ENCODE data around the gene ANKRD26. TPM values are rescaled to one million over a fixed set of nuclear protein-coding genes. Genes with fewer than 3 reads are reported as not detected.
"Not testable (repeated sequence)": the region's sequence is repeated elsewhere in the genome, so short reads cannot be mapped to it uniquely, and the experiment has no call there.

The ANKRD26 gene
- total RNA-seq, 2 experiments from 2014 or later: 4.6 to 6.6 TPM

GRCh38 chr10:27072436-27073114 is 27.7 kb downstream of the ANKRD26 start:
- H3K4me1 Mint-ChIP-seq (ENCODE audit: low read depth): peaks cover 16% of the 10 kb centered on the region
- intact Hi-C loops (cut with micrococcal nuclease): no loop called here
- H3K9me3 Mint-ChIP-seq: no peaks in the 10 kb centered on the region
- CTCF ChIA-PET: no interaction called here
- DNase-seq: no peak
- no peak overlapping the region for H3K4me3 Mint-ChIP-seq
- no peak overlapping the region for H3K27ac Mint-ChIP-seq
- H3K36me3 Mint-ChIP-seq (ENCODE audit: low read depth): peaks cover 43% of the 10 kb centered on the region
- no peaks in the 10 kb centered on the region for H3K27me3 Mint-ChIP-seq (ENCODE audit: low read depth)

DNA sequence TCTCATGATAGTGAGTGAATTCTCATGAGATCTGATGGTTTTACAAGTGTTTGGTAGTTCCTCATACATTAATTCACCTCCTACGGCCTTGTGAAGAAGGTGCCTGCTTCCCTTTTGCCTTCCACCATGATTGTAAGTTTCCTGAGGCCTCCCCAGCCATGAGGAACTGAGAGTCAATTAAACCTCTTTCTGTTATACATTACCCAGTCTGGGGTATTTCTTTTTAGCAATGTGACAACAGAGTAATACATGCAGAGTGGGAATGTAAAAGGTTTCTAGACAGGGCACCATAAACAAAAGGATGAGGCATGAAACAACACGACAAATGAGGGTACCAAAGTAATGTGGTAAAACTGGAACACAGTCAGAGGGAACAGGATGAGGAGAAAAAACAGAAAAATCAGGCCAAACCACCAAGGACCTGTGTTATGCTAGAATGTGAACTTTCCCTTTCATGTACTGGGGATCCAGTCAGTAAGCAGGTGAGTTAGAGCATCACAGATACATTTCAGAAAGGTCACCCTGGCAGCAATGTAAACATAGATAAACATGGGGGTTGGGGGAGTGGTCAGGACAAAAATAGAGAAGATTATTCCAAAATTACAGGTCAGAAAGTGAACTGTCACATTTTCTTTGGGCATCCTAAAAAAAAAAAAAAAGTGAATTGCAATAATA is 31.9 kb downstream of the ANKRD26 start:
- H3K36me3 Mint-ChIP-seq (ENCODE audit: low read depth): peaks cover 25% of the 10 kb centered on the region
- no peak for DNase-seq
- H3K27me3 Mint-ChIP-seq (ENCODE audit: low read depth): no peaks in the 10 kb centered on the region
- CTCF ChIA-PET: no interaction called here
- intact Hi-C loops (cut with micrococcal nuclease): no loop called here
- no peak overlapping the region for H3K4me3 Mint-ChIP-seq
- H3K4me1 Mint-ChIP-seq (ENCODE audit: low read depth): no peaks in the 10 kb centered on the region
- no peak overlapping the region for H3K27ac Mint-ChIP-seq
- no peaks in the 10 kb centered on the region for H3K9me3 Mint-ChIP-seq

- Mint-ChIP-seq H3K27me3 (ENCODE audit: low read depth) (no peaks in the 10 kb centered on the region), H3K4me1 (ENCODE audit: low read depth) (no peaks in the 10 kb centered on the region), H3K27ac (no peak overlapping the region), H3K9me3 (no peaks in the 10 kb centered on the region), H3K36me3 (ENCODE audit: low read depth) (peaks cover 27% of the 10 kb centered on the region), H3K4me3 (no peak overlapping the region)
- CTCF ChIA-PET: no interaction called here
- intact Hi-C loops (cut with micrococcal nuclease): no loop called here
- DNase-seq: no peak
These were observed 35.2 kb downstream of the ANKRD26 start for GRCh38 chr10:27065084-27065483.

DNA sequence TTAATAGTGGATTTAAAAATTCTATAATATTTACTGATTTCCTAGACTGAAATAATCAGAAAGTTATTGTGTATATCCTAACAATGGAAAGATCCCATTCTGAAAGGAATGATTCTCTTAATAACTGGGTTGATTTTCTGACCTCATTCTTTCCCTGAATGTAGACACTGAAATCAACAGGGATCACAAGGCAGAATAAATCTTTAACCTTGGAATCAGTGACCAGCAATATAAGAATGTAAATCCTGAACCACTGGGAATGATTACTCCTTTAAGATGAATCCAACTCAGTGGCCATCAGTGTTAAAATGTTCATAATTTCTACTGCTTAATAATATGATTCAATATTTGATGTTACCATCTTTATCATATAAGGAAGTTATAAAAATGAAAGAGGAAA is 47.6 kb downstream of the ANKRD26 start:
- no peaks in the 10 kb centered on the region for H3K27me3 Mint-ChIP-seq (ENCODE audit: low read depth)
- H3K4me3 Mint-ChIP-seq: no peak overlapping the region
- no peaks in the 10 kb centered on the region for H3K4me1 Mint-ChIP-seq (ENCODE audit: low read depth)
- no peak overlapping the region for H3K27ac Mint-ChIP-seq
- H3K9me3 Mint-ChIP-seq: no peaks in the 10 kb centered on the region
- H3K36me3 Mint-ChIP-seq (ENCODE audit: low read depth): peaks cover 6% of the 10 kb centered on the region
- CTCF ChIA-PET: no interaction called here
- intact Hi-C loops (cut with micrococcal nuclease): no loop called here
- DNase-seq: no peak

DNA sequence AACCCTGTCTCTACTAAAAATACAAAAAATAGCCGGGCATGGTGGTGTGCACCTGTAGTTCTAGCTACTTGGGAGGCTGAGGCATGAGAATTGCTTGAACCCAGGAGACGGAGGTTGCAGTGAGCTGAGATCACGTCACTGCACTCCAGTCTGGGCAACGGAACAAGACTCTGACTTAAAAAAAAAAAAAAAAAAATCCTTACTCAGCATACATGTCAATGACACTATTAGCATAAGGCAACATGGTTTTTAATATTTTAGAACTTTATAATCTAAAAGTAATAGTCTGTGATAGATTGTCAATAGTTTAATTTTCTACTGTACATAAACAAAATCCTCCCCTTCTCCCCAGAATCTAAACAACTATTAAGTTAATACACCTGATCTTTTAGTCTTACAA is 55.0 kb downstream of the ANKRD26 start:
- H3K4me3 Mint-ChIP-seq; DNase-seq; H3K27ac Mint-ChIP-seq; intact Hi-C loops (cut with micrococcal nuclease); H3K27me3 Mint-ChIP-seq (ENCODE audit: low read depth); H3K4me1 Mint-ChIP-seq (ENCODE audit: low read depth); H3K9me3 Mint-ChIP-seq: not testable (repeated sequence)
- CTCF ChIA-PET: interaction anchor here (0.6 kb wide), 1 partner anchor 26 kb away, joined by 3 read pairs; no protein-coding TSS in a partner anchor
- peaks cover 21% of the 10 kb centered on the region for H3K36me3 Mint-ChIP-seq (ENCODE audit: low read depth)

- Mint-ChIP-seq H3K27me3 (ENCODE audit: low read depth) (no peaks in the 10 kb centered on the region), H3K36me3 (ENCODE audit: low read depth) (peaks cover 20% of the 10 kb centered on the region), H3K4me1 (ENCODE audit: low read depth) (no peaks in the 10 kb centered on the region), H3K27ac (no peak overlapping the region), H3K9me3 (no peaks in the 10 kb centered on the region), H3K4me3 (no peak overlapping the region)
- intact Hi-C loops (cut with micrococcal nuclease): no loop called here
- CTCF ChIA-PET: no interaction called here
- no peak for DNase-seq
These were observed 59.1 kb downstream of the ANKRD26 start for GRCh38 chr10:27041196-27041595.

GRCh38 chr10:27038168-27038567 is 62.1 kb downstream of the ANKRD26 start:
- H3K4me3 Mint-ChIP-seq: no peak overlapping the region
- H3K27me3 Mint-ChIP-seq (ENCODE audit: low read depth): no peaks in the 10 kb centered on the region
- intact Hi-C loops (cut with micrococcal nuclease): no loop called here
- H3K27ac Mint-ChIP-seq: no peak overlapping the region
- DNase-seq: no peak
- peaks cover 10% of the 10 kb centered on the region for H3K4me1 Mint-ChIP-seq (ENCODE audit: low read depth)
- H3K36me3 Mint-ChIP-seq (ENCODE audit: low read depth): peaks cover 15% of the 10 kb centered on the region
- CTCF ChIA-PET: no interaction called here
- no peaks in the 10 kb centered on the region for H3K9me3 Mint-ChIP-seq

DNA sequence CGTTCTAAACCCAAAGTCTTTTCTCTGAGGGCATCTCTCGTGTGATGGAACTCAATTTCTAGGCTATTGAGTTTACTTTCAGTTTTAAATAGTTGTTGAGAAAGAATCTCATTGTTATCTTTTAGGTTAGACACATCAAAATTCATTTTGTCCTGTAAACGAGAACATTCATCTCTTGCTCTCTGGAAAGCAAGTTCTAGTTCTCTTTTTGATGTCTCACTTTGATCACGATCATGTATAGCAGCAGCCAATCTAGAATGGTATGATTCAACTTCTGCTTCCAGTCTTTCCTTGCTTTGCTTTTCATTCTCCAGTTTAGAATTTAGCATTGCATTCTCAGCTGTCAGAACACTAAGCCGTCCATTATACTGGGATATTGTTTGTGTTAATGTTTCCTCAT is 65.1 kb downstream of the ANKRD26 start:
- Mint-ChIP-seq H3K36me3 (ENCODE audit: low read depth) (peaks cover 9% of the 10 kb centered on the region), H3K27ac (no peak overlapping the region), H3K27me3 (ENCODE audit: low read depth) (no peaks in the 10 kb centered on the region), H3K4me1 (ENCODE audit: low read depth) (peaks cover 10% of the 10 kb centered on the region), H3K4me3 (peak overlapping the region; percentile 25), H3K9me3 (no peaks in the 10 kb centered on the region)
- CTCF ChIA-PET: no interaction called here
- intact Hi-C loops (cut with micrococcal nuclease): loop anchor here (2.0 kb wide), 1 partner anchor 66 kb away; the partner anchor contains the start of gene ANKRD26
- DNase-seq: no peak

DNA sequence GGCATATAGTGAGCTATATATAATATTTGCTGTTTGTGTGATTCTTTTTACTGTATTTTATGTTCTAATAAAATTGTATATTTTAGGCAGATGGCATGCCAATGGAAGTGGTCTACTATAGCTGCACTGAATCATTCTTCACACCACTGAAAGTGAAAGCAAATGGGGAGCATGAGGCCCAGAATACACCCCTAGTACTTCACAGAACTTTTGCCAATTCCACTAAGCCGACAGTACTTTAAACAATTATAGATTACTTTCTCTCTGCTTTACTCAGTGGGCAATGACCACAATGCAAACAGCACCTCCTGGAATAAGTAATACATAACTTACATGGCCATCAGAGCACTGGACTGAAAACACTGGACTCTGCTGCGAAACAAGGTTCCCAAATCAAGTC is 70.2 kb downstream of the ANKRD26 start:
- H3K27me3 Mint-ChIP-seq (ENCODE audit: low read depth): no peaks in the 10 kb centered on the region
- no peaks in the 10 kb centered on the region for H3K9me3 Mint-ChIP-seq
- no peak for DNase-seq

GRCh38 chr10:27022048-27022447 is 78.2 kb downstream of the ANKRD26 start:
- Mint-ChIP-seq H3K27me3 (ENCODE audit: low read depth) (no peaks in the 10 kb centered on the region), H3K27ac (no peak overlapping the region), H3K4me3 (no peak overlapping the region), H3K9me3 (no peaks in the 10 kb centered on the region), H3K4me1 (ENCODE audit: low read depth) (peaks cover 10% of the 10 kb centered on the region), H3K36me3 (ENCODE audit: low read depth) (peaks cover 16% of the 10 kb centered on the region)
- DNase-seq: no peak
- CTCF ChIA-PET: no interaction called here
- intact Hi-C loops (cut with micrococcal nuclease): loop anchor here (2.0 to 10.0 kb wide), 3 partner anchors 79 to 327 kb away; partner anchors contain the start of genes ANKRD26, PDSS1 and YME1L1

More for the DNA sequence above, 70.2 kb downstream of the ANKRD26 start:
- peaks cover 6% of the 10 kb centered on the region for H3K4me1 Mint-ChIP-seq (ENCODE audit: low read depth)
- peaks cover 10% of the 10 kb centered on the region for H3K36me3 Mint-ChIP-seq (ENCODE audit: low read depth)
- intact Hi-C loops (cut with micrococcal nuclease): no loop called here
- CTCF ChIA-PET: no interaction called here
- H3K27ac Mint-ChIP-seq: no peak overlapping the region
- H3K4me3 Mint-ChIP-seq: no peak overlapping the region

DNA sequence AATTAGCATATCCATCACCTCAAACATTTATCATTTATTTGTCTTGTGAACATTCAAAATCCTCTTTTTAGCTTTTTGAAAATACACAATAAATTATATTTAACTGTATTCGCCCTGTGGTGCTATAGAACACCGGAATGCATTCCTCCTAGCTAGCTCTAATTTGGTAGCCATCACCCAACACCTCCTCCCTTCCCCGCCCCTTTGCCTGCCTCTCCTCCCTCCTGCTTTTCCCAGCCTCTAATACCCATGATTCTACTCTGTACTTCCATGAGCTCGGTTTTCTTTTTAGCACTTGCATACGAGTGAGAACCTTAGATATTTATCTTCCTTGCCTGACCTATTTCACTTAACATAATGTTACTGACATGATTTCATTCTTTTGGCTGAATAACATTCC is 80.1 kb downstream of the ANKRD26 start:
- no peak overlapping the region for H3K27ac Mint-ChIP-seq
- peaks cover 10% of the 10 kb centered on the region for H3K4me1 Mint-ChIP-seq (ENCODE audit: low read depth)
- no peaks in the 10 kb centered on the region for H3K27me3 Mint-ChIP-seq (ENCODE audit: low read depth)
- intact Hi-C loops (cut with micrococcal nuclease): loop anchor here (5.0 to 10.0 kb wide), 2 partner anchors 132 to 325 kb away; partner anchors contain the start of genes PDSS1 and YME1L1
- CTCF ChIA-PET: interaction anchor here (0.5 kb wide), 1 partner anchor 259 kb away, joined by 3 read pairs; no protein-coding TSS in a partner anchor
- no peak overlapping the region for H3K4me3 Mint-ChIP-seq
- no peaks in the 10 kb centered on the region for H3K9me3 Mint-ChIP-seq
- H3K36me3 Mint-ChIP-seq (ENCODE audit: low read depth): peaks cover 14% of the 10 kb centered on the region
- DNase-seq: no peak

- H3K27me3 Mint-ChIP-seq (ENCODE audit: low read depth): no peaks in the 10 kb centered on the region
- H3K27ac Mint-ChIP-seq: no peak overlapping the region
- CTCF ChIA-PET: interaction anchor here (0.6 kb wide), 1 partner anchor 26 kb away, joined by 3 read pairs; no protein-coding TSS in a partner anchor
- H3K9me3 Mint-ChIP-seq: no peaks in the 10 kb centered on the region
- H3K36me3 Mint-ChIP-seq (ENCODE audit: low read depth): peaks cover 14% of the 10 kb centered on the region
- H3K4me3 Mint-ChIP-seq: no peak overlapping the region
- peaks cover 10% of the 10 kb centered on the region for H3K4me1 Mint-ChIP-seq (ENCODE audit: low read depth)
- no peak for DNase-seq
- intact Hi-C loops (cut with micrococcal nuclease): loop anchor here (5.0 to 10.0 kb wide), 2 partner anchors 132 to 325 kb away; partner anchors contain the start of genes PDSS1 and YME1L1
These were observed 80.5 kb downstream of the ANKRD26 start for GRCh38 chr10:27019827-27020226.

DNA sequence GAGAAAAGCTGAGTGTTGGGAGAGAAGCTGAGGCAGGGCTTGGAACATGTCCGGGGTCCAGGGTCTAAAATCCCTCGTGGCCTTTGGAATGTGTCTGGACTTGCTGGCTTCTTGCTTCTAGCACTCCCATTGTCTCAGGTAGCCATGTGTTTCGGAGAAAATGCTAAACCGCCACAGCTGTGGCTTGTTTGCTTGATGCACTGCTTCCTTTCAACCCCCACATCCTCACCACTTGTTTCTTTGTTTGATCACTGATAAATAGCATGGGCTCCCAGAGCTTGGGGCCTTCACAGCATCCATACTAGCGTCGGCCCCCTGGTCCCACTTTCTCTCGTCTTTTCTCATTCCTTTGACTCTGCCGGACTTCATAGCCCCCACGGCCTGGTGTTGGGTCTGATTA is 102.7 kb downstream of the ANKRD26 start:
- H3K27me3 Mint-ChIP-seq (ENCODE audit: low read depth): no peaks in the 10 kb centered on the region
- intact Hi-C loops (cut with micrococcal nuclease): no loop called here
- no peak overlapping the region for H3K27ac Mint-ChIP-seq
- CTCF ChIA-PET: interaction anchor here (0.6 kb wide), 1 partner anchor 47 kb away, joined by 4 read pairs; no protein-coding TSS in a partner anchor
- H3K36me3 Mint-ChIP-seq (ENCODE audit: low read depth): peaks cover 13% of the 10 kb centered on the region
- no peaks in the 10 kb centered on the region for H3K4me1 Mint-ChIP-seq (ENCODE audit: low read depth)
- H3K4me3 Mint-ChIP-seq: no peak overlapping the region
- DNase-seq: no peak
- peaks cover 3% of the 10 kb centered on the region for H3K9me3 Mint-ChIP-seq

All from activated naive CD4-positive, alpha-beta T cell treated with anti-CD3 and anti-CD28 coated beads for 36 hours (primary cell).